IMR-90 (cell line): Measurements from ENCODE around the gene MTG1. TPM values are rescaled to one million over a fixed set of nuclear protein-coding genes. Genes with fewer than 3 reads are reported as not detected.
A peak's percentile ranks its signal among the peaks of the same experiment; 100 is the strongest.

ENCODE experiments used
- ATAC-seq: fragments of 200-7000 bp; cut with Tn5 transposase; 2 replicates; pipeline ENCODE4 v1.9.1; 2020; ENCODE audit warnings: low read depth, mild to moderate bottlenecking, moderate library complexity
- BruUV-seq: library from RNA; stranded (reverse); fragments of 400-500 nt; replicated peaks from 2 replicates; lab custom pipeline; 2021; lab: Mats Ljungman, UMichigan
- CTCF ChIA-PET: fragments of 300-600 bp; formaldehyde crosslinking; extraction: SDS; loops from one replicate; lab custom pipeline; 2021; ENCODE audit warnings: antibody characterized with exemption; lab: Yijun Ruan, JAX
- POLR2A ChIA-PET: fragments of 300-600 bp; sonication (Branson Sonifier 250); formaldehyde crosslinking; loops from one replicate; lab custom pipeline; 2022; ENCODE audit warnings: antibody characterized with exemption; ENCODE audit not compliant: unreplicated experiment; lab: Charles Lee
- DNase-seq: peaks from one replicate; pipeline ENCODE4 v3.0.0; 2013
- H2AFZ ChIP-seq: replicated peaks from 2 replicates; pipeline ENCODE3; 2013; ENCODE audit warnings: low read length, mild to moderate bottlenecking; ENCODE audit not compliant: poor library complexity
- H2AK5ac ChIP-seq: 2 replicates; pipeline ENCODE4 v1.6.1; 2013; ENCODE audit warnings: low read depth, low read length, inconsistent platforms
- H2AK9ac ChIP-seq: replicated peaks from 2 replicates; pipeline ENCODE3; 2013; ENCODE audit warnings: mild to moderate bottlenecking, low read depth, low read length, moderate library complexity; ENCODE audit not compliant: poor library complexity
- H2BK120ac ChIP-seq: 2 replicates; pipeline ENCODE4 v1.6.1; 2013; ENCODE audit warnings: low read depth, low read length, inconsistent platforms
- H2BK15ac ChIP-seq: 3 replicates; pipeline ENCODE4 v1.6.1; 2013; ENCODE audit warnings: low read depth, low read length, inconsistent platforms
- H2BK20ac ChIP-seq: 2 replicates; pipeline ENCODE4 v1.6.1; 2013; ENCODE audit warnings: low read depth, mild to moderate bottlenecking, inconsistent platforms, low read length, moderate library complexity
- H2BK5ac ChIP-seq: 2 replicates; pipeline ENCODE4 v1.6.1; 2013; ENCODE audit warnings: mild to moderate bottlenecking, low read depth, low read length, inconsistent platforms; ENCODE audit not compliant: poor library complexity, severe bottlenecking
- H3K14ac ChIP-seq: replicated peaks from 2 replicates; pipeline ENCODE4 v1.6.1; 2013; ENCODE audit warnings: low read depth, low read length, inconsistent platforms
- H3K18ac ChIP-seq: 2 replicates; pipeline ENCODE4 v1.6.1; 2013; ENCODE audit warnings: low read depth, low read length, control low read depth
- H3K23ac ChIP-seq: 2 replicates; pipeline ENCODE4 v1.6.1; 2013; ENCODE audit warnings: low read depth, low read length, inconsistent platforms
- H3K27ac ChIP-seq: 2 replicates; pipeline ENCODE4 v1.5.1; 2013; ENCODE audit warnings: mild to moderate bottlenecking, control low read depth, low read length; ENCODE audit not compliant: insufficient read depth
- H3K27me3 ChIP-seq: 2 replicates; pipeline ENCODE4 v1.6.1; 2013; ENCODE audit warnings: low read length; ENCODE audit not compliant: control insufficient read depth, insufficient read depth
- H3K36me3 ChIP-seq: 2 replicates; pipeline ENCODE4 v1.6.1; 2013; ENCODE audit warnings: low read length, mixed read lengths; ENCODE audit not compliant: control insufficient read depth, insufficient read depth
- H3K4ac ChIP-seq: 2 replicates; pipeline ENCODE4 v1.6.1; 2013; ENCODE audit warnings: low read depth, low read length, inconsistent platforms
- H3K4me1 ChIP-seq: 2 replicates; pipeline ENCODE4 v1.6.1; 2013; ENCODE audit warnings: low read length, mixed read lengths; ENCODE audit not compliant: control insufficient read depth, insufficient read depth
- H3K4me2 ChIP-seq: 2 replicates; pipeline ENCODE4 v1.6.1; 2013; ENCODE audit warnings: low read depth, mild to moderate bottlenecking, control low read depth, low read length, moderate library complexity
- H3K4me3 ChIP-seq: 2 replicates; pipeline ENCODE4 v1.5.1; 2013; ENCODE audit warnings: low read depth, mild to moderate bottlenecking, control low read depth, low read length, moderate library complexity; ENCODE audit not compliant: insufficient read depth
- H3K56ac ChIP-seq: 2 replicates; pipeline ENCODE4 v1.6.1; 2013; ENCODE audit warnings: low read length, inconsistent platforms; ENCODE audit not compliant: insufficient read depth; ENCODE audit errors: extremely low read depth
- H3K79me1 ChIP-seq, 2 experiments: 2 replicates each; pipeline ENCODE4 v1.6.1; 2013; ENCODE audit warnings: low read length in 2 of 2, inconsistent platforms in 1 of 2, low read depth in 1 of 2
- H3K9ac ChIP-seq: 2 replicates; pipeline ENCODE4 v1.6.1; 2013; ENCODE audit warnings: low read depth, low read length, control low read depth
- H3K9me1 ChIP-seq: 2 replicates; pipeline ENCODE4 v1.6.1; 2013; ENCODE audit warnings: low read length, inconsistent platforms; ENCODE audit not compliant: insufficient read depth
- H3K9me3 ChIP-seq: 2 replicates; pipeline ENCODE4 v1.6.1; 2013; ENCODE audit warnings: low read length; ENCODE audit not compliant: control insufficient read depth, insufficient read depth
- H4K20me1 ChIP-seq: 2 replicates; pipeline ENCODE4 v1.6.1; 2013; ENCODE audit warnings: low read length, inconsistent platforms; ENCODE audit not compliant: insufficient read depth
- H4K5ac ChIP-seq: 2 replicates; pipeline ENCODE4 v1.6.1; 2013; ENCODE audit warnings: mild to moderate bottlenecking, low read depth, low read length, control low read depth
- H4K8ac ChIP-seq, 2 experiments: 2 replicates each; pipeline ENCODE4 v1.6.1; 2013; ENCODE audit warnings: low read depth in 2 of 2, low read length in 2 of 2, control low read depth in 1 of 2, inconsistent platforms in 1 of 2
- H4K91ac ChIP-seq: 2 replicates; pipeline ENCODE4 v1.6.1; 2013; ENCODE audit warnings: low read depth, low read length, inconsistent platforms; ENCODE audit not compliant: insufficient read depth
- CEBPB ChIP-seq: IDR thresholded peaks from 2 replicates; pipeline ENCODE4 v1.6.1; 2012; ENCODE audit warnings: low read depth, low read length, improper control_type of control experiment
- CHD1 ChIP-seq: IDR thresholded peaks from 2 replicates; pipeline ENCODE4 v1.6.1; 2012; ENCODE audit warnings: low read depth, low read length, improper control_type of control experiment
- MAFK ChIP-seq: IDR thresholded peaks from 2 replicates; pipeline ENCODE4 v1.6.1; 2012; ENCODE audit warnings: low read depth, low read length, improper control_type of control experiment
- MXI1 ChIP-seq: IDR thresholded peaks from 2 replicates; pipeline ENCODE4 v1.6.1; 2012; ENCODE audit warnings: low read depth, mild to moderate bottlenecking, low read length, moderate library complexity, borderline replicate concordance
- NFE2L2 ChIP-seq: fragments of 150-350 bp; IDR thresholded peaks from 2 replicates; pipeline ENCODE4 v1.6.1; 2016; ENCODE audit warnings: low read depth, mild to moderate bottlenecking, low read length
- RCOR1 ChIP-seq: IDR thresholded peaks from 2 replicates; pipeline ENCODE4 v1.6.1; 2012; ENCODE audit warnings: mild to moderate bottlenecking, low read length, improper control_type of control experiment; ENCODE audit not compliant: insufficient replicate concordance
- WGBS, 2 experiments: methylation state at CpG; one replicate each; pipeline versions ENCODE4 v1.1.5 to v1.1.7; 2013; ENCODE audit warnings: missing lambda C conversion rate in 2 of 2; ENCODE audit not compliant: insufficient read length in 1 of 2; ENCODE audit errors: extremely low coverage in 2 of 2; 5-methylcytosine and 5-hydroxymethylcytosine counted together
- dilution Hi-C: fragments of 300-500 bp; cut with HindIII; formaldehyde crosslinking; loops from one replicate; pipeline ENCODE4 v1.14.3; 2018; ENCODE audit warnings: low sequenced_read_pairs; ENCODE audit not compliant: unreplicated experiment
- in situ Hi-C: fragments of 300-500 bp; cut with MboI; formaldehyde crosslinking; loops from 3 replicates; pipeline ENCODE4 v1.14.3; 2019; ENCODE audit warnings: low sequenced_read_pairs, inconsistent platforms, mixed read lengths
- intact Hi-C: fragments of 100-400 bp; cut with micrococcal nuclease; formaldehyde crosslinking; loops from 2 replicates; pipeline ENCODE4 v1.10.0; 2022
- polyA plus RNA-seq, 3 experiments: library from polyadenylated mRNA; depleted of rRNA; stranded (reverse); fragments of >200 nt; gene quantifications; 2 replicates each; pipeline ENCODE4 v1.2.3, GENCODE V29; 2012; ENCODE audit warnings: low replicate concordance in 1 of 3
- total RNA-seq: library from RNA; depleted of rRNA; stranded (reverse); fragments of >200 nt; gene quantifications from 2 replicates; pipeline ENCODE4 v1.2.3, GENCODE V29; 2012

The MTG1 gene
- total and polyA plus RNA-seq, 2 of the 4 experiments (the other 2 are of a cell fraction), result 38.5 to 64.8 TPM

- Histone ChIP-seq H3K4me2 (peak overlapping the region; percentile 87), H4K20me1 (no peaks in the 10 kb centered on the region), H4K5ac (peak overlapping the region; percentile 50), H3K9me1 (peaks cover 8% of the 10 kb centered on the region; the same call in 1 of the 2 replicates), H3K27me3 (no peaks in the 10 kb centered on the region), H3K23ac (peak overlapping the region; percentile 76; the same call in 1 of the 2 replicates), H3K4ac (peak overlapping the region; percentile 47), H2BK15ac (no peak overlapping the region), H3K79me1 (peaks cover 0 to 10% of the 10 kb centered on the region in 2 experiments; a peak in 3 of 4 replicates), H3K18ac (no peak overlapping the region), H2AFZ (peak overlapping the region; percentile 98), H2BK120ac (no peak overlapping the region), H3K4me1 (peaks cover 5% of the 10 kb centered on the region), H2AK9ac (peak overlapping the region; percentile 21), H3K9ac (peak overlapping the region; percentile 73), H2BK20ac (no peak overlapping the region), H4K8ac (peak overlapping the region; percentile 60 to 66; a peak in 2 of 4 replicates), H4K91ac (0 out of 2 replicates have a peak overlapping the region, but pooled peaks have one; percentile 45), H3K56ac (peak overlapping the region; percentile 35; the same call in 1 of the 2 replicates), H2AK5ac (peak overlapping the region; percentile 18; the same call in 1 of the 2 replicates), H3K36me3 (peaks cover 2% of the 10 kb centered on the region), H2BK5ac (peak overlapping the region; percentile 17), H3K4me3 (peak overlapping the region; percentile 72), H3K9me3 (no peaks in the 10 kb centered on the region), H3K27ac (peak overlapping the region; percentile 33), H3K14ac (peak overlapping the region; percentile 31; the same call in 1 of the 2 replicates)
- CTCF ChIA-PET, result interaction anchor here (0.8 kb wide), 1 partner anchor 49 kb away, joined by 4 read pairs; no protein-coding TSS in a partner anchor
- DNase-seq (peak; percentile 32), ATAC-seq (peak; percentile 71)
- TF ChIP-seq CEBPB (no peak), MXI1 (no peak), CHD1 (no peak), NFE2L2 (no peak), MAFK (no peak), RCOR1 (no peak)
- intact Hi-C loops (loop anchor here (10.0 kb wide), 1 partner anchor 54 kb away; no protein-coding TSS in a partner anchor), dilution Hi-C loops (no loop called here), in situ Hi-C loops (no loop called here)
- no TSS peak for BruUV-seq
- POLR2A ChIA-PET, result no interaction called here
- WGBS, 2 experiments, result 0% methylated on average over 30 of the region's 90 CpGs; no CpG with 5 or more reads in 1 of the 2 experiments
These were observed 15.5 kb upstream of the MTG1 start for GRCh38 chr10:133378251-133379096.
